ENCODE measurements around the gene TRERF1.

The TRERF1 gene

GRCh38 chr6:42237857-42238256 lies 213.9 kb downstream of the TRERF1 start:
- ATAC-seq = no peak
- TF ChIP-seq ZFP30 (CRISPR knock-in tag; IDR thresholded peaks at IDR 0.05) (no peak), ESRRG (CRISPR knock-in tag; IDR thresholded peaks at IDR 0.05) (no peak), ZC3H10 (CRISPR knock-in tag; IDR thresholded peaks at IDR 0.05) (no peak), POU6F1 (CRISPR knock-in tag; IDR thresholded peaks at IDR 0.05; ENCODE audit: borderline replicate concordance, low read depth) (no peak), TSHZ2 (CRISPR knock-in tag; IDR thresholded peaks at IDR 0.05) (no peak), GLIS3 (CRISPR knock-in tag; IDR thresholded peaks at IDR 0.05) (no peak), CSDC2 (CRISPR knock-in tag; IDR thresholded peaks at IDR 0.05) (no peak), RARB (CRISPR knock-in tag; IDR thresholded peaks at IDR 0.05) (no peak), CREB5 (CRISPR knock-in tag; IDR thresholded peaks at IDR 0.05; ENCODE audit: low read depth) (no peak)

- TF ChIP-seq CSDC2 (CRISPR knock-in tag; IDR thresholded peaks at IDR 0.05) = no peak
- TF ChIP-seq BACH2 (CRISPR knock-in tag; IDR thresholded peaks at IDR 0.05; ENCODE audit: borderline replicate concordance) = no peak
- no peak for TF ChIP-seq ZNF565 (CRISPR knock-in tag; conservative IDR thresholded peaks at IDR 0.05; ENCODE audit: low read depth)
- no peak for TF ChIP-seq POU6F1 (CRISPR knock-in tag; IDR thresholded peaks at IDR 0.05; ENCODE audit: borderline replicate concordance, low read depth)
- TF ChIP-seq TCF4 (CRISPR knock-in tag; IDR thresholded peaks at IDR 0.05; ENCODE audit: borderline replicate concordance) = no peak
- no peak for TF ChIP-seq ZFP3 (CRISPR knock-in tag; IDR thresholded peaks at IDR 0.05)
- no peak for TF ChIP-seq CREB5 (CRISPR knock-in tag; IDR thresholded peaks at IDR 0.05; ENCODE audit: low read depth)
- TF ChIP-seq RARB (CRISPR knock-in tag; IDR thresholded peaks at IDR 0.05) = no peak
- no peak for TF ChIP-seq GLIS3 (CRISPR knock-in tag; IDR thresholded peaks at IDR 0.05)
- TF ChIP-seq ZNF70 (CRISPR knock-in tag; IDR thresholded peaks at IDR 0.05) = no peak
- no peak for TF ChIP-seq ZFP30 (CRISPR knock-in tag; IDR thresholded peaks at IDR 0.05)
- TF ChIP-seq PATZ1 (CRISPR knock-in tag; IDR thresholded peaks at IDR 0.05; ENCODE audit: borderline replicate concordance) = no peak
- no peak for TF ChIP-seq ESRRG (CRISPR knock-in tag; IDR thresholded peaks at IDR 0.05)
- TF ChIP-seq PPARA (CRISPR knock-in tag; IDR thresholded peaks at IDR 0.05; ENCODE audit: borderline replicate concordance) = no peak
- TF ChIP-seq SNAI2 (CRISPR knock-in tag; IDR thresholded peaks at IDR 0.05) = no peak
- no peak for TF ChIP-seq TOX (CRISPR knock-in tag; IDR thresholded peaks at IDR 0.05; ENCODE audit: borderline replicate concordance)
- no peak for TF ChIP-seq CSRNP3 (CRISPR knock-in tag; IDR thresholded peaks at IDR 0.05)
- TF ChIP-seq TSHZ2 (CRISPR knock-in tag; IDR thresholded peaks at IDR 0.05) = no peak
- no peak for TF ChIP-seq ZNF8 (CRISPR knock-in tag; IDR thresholded peaks at IDR 0.05)
- TF ChIP-seq ISL1 (CRISPR knock-in tag; IDR thresholded peaks at IDR 0.05) = no peak
- ATAC-seq = no peak
Observed at GRCh38 chr6:42236682-42237473, 214.8 kb downstream of the TRERF1 start.
